Measurements from ENCODE around the gene UBE2K.
"Not testable (repeated sequence)": the region's sequence is repeated elsewhere in the genome, so short reads cannot be mapped to it uniquely, and the experiment has no call there.

UBE2K gene

GRCh38 chr4:39813761-39814160, 115.8 kb downstream of the UBE2K start:
- not testable (repeated sequence) for DNase-seq

- no peak for DNase-seq
Measured at GRCh38 chr4:39814403-39815185, 116.7 kb downstream of the UBE2K start.

DNA sequence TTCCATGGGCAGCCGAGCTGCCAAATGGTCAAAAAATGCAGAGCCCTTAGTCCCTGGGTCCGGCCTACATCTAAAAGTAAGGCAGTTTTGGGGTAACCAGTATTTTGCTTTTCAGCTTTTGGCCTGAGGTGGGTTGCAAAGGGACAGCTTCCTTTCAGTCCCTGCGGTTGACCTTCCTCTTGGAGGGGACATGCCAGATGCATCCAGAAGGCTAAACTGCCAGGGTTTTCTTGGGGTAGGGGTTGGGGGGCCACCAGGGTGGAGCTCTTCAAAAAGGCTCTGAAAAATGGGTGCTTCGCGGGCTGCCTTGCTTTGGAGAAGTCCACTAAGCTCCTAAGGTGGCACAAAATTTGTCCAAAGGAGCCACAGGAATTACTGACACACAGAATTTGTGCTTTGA, 120.7 kb downstream of the UBE2K start:
- DNase-seq = no peak

GRCh38 chr4:39820186-39820585, 122.2 kb downstream of the UBE2K start:
- DNase-seq = no peak

DNA sequence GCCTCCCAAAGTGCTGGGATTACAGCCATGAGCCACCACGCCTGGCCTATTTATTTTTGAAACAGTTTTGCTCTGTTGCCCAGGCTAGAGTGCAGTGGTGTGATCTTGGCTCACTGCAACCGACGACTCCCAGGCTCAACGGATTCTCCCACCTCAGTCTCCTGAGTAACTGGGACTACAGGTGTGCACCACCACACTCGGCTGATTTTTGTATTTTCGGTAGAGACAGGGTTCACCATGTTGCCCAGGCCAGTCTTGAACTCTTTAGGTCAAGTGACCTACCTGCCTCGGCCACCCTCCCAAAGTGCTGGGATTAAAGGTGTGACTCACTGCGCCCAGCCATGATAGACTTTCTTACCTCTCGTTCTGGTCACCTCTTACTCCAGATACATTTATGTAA, 124.0 kb downstream of the UBE2K start:
- DNase-seq = no peak

DNA sequence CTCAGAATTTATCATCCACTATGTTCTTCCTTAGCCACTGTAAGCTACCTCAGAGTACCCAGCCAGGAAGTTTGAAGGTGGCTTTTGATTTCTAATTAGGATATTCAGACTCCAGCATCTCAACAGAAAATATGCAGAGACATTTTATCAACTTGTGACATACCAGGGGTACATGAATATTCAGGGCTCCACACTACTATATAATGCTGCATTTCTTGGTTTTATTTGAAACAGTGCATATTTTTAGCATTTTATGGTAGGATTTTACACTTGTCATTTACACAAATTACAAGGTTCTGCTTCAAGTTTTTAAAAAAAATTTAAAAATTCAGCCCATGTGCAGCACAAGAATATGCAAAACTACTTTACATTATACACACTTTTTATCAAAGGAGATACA, 124.7 kb downstream of the UBE2K start:
- no peak for DNase-seq

DNA sequence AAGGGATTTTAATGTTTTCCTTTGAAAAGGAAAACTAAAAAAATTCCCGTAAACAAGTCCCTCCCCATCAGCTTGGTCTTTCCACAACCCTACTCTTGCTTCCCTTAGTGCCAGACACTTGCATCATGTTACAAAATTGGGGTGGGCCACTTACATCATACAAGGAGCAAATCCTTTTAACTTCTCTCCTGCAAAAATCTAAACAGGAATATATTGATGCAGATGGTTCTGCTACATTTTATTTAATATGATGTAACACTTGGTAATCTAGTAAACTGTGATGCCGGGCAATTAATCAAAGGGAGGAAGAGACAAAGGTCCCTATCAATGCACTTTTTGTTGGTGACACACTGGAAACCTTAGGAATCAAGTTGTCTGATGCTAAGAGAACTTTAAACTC, 125.3 kb downstream of the UBE2K start:
- DNase-seq = no peak

GRCh38 chr4:39825090-39825489, 127.2 kb downstream of the UBE2K start:
- no peak for DNase-seq

DNA sequence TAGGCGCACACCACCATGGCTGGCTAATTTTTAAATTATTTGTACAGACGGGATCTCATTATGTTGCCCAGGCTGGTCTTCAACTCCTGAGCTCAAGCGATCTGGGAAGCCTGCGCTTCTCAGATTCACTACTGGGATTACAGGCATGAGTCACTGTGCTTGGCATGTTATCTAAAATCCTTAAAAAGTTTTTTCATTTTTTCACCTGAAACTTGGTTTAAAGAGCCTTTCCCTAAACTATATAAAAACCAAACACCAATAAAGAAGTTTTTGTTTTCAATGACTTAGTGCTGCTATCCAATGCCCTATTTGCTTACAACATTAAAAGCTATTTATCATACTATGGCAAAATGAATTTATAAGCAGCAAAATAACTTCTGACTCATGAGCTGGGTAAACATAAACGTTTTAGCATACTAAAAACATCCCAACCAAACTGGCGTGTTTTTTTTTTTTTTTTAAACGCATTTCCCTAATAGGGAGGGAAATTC, 127.8 kb downstream of the UBE2K start:
- DNase-seq = no peak
